Measurements from ENCODE around the gene OR8B4. TPM values are rescaled to one million over a fixed set of nuclear protein-coding genes. Genes with fewer than 3 reads are reported as not detected.

The OR8B4 gene
- total and polyA plus RNA-seq, 2 experiments from 2014 or later = not detected

DNA sequence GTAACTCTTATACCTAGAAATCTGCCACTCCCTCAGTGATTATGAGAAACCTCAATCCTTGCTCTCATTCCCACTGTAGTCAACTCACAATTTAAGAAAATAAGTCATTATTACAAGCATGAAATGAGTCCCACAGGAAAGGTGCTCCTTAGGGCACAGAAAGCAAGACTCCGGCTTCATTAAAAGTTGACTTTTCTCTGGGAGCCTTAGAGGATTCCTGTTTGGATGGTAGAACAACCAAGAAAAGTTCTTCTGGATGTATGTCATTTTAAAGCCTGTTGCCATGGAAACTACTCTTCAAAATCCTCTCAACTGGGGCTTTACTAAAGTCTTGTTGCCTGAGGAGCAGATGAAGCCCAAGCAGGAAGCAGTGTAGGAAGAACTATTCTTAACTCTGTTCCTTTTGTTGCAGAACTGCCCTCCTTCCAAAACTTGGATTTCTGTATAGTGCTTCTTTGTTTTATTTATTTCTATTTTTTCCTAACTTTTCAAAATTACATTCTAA lies 21.0 kb upstream of the OR8B4 start, which contains the start of gene OR8B8 (continued):
- TF ChIP-seq ZNF462 (CRISPR knock-in tag; IDR thresholded peaks at IDR 0.05) (no peak), EZH2 (IDR thresholded peaks at IDR 0.05; ENCODE audit: low read depth, unreplicated experiment) (no peak)

DNA sequence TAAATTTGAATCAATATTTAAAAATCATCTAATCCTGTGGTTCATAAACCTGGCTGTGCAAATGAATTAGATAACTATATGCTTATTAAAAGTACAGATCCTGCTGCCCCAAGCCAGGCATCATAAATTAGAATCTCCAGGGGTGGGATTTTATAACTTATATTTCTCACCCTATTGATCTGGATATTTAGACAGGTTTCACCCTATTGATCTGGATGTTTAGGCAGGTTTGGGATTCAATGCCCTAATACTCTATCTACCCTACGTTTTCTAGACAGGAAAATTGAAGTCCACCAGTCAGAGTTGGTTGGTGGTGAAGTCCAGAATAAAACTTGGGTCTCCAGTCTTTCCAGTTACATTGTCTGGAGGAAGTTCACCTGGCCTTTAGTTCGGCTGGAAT lies 18.2 kb upstream of the OR8B4 start:
- H3K4me1 Mint-ChIP-seq = no peaks in the 10 kb centered on the region
- no peak for DNase-seq (ENCODE audit: low spot score)
- no peaks in the 10 kb centered on the region for H3K27me3 ChIP-seq (ENCODE audit: insufficient read depth)
- H4K20me1 ChIP-seq (replicated peaks; ENCODE audit: insufficient read depth) = no peaks in the 10 kb centered on the region
- H3K4me3 Mint-ChIP-seq = no peak overlapping the region
- peaks cover 9% of the 10 kb centered on the region for H3K9me2 ChIP-seq (ENCODE audit: insufficient read depth)
- H3F3A ChIP-seq (replicated peaks; ENCODE audit: low read depth) = no peaks in the 10 kb centered on the region
- no peaks in the 10 kb centered on the region for H3K36me3 ChIP-seq (ENCODE audit: insufficient read depth)
- H2AFZ ChIP-seq = no peak overlapping the region
- no peak for ATAC-seq
- H3K36me3 Mint-ChIP-seq (ENCODE audit: low read depth) = no peaks in the 10 kb centered on the region
- no peak overlapping the region for H3K4me3 ChIP-seq
- no peak overlapping the region for H3K27ac ChIP-seq (ENCODE audit: low read depth)
- peaks cover 1% of the 10 kb centered on the region for H3K27me3 Mint-ChIP-seq (ENCODE audit: insufficient read depth, low read depth, poor library complexity)
- no peaks in the 10 kb centered on the region for H3K4me1 ChIP-seq (ENCODE audit: insufficient read depth)
- H3K79me2 ChIP-seq (replicated peaks; ENCODE audit: insufficient read depth) = no peaks in the 10 kb centered on the region
- no peak for TF ChIP-seq CREB1 (CRISPR knock-in tag; IDR thresholded peaks at IDR 0.05; ENCODE audit: low read depth)
- TF ChIP-seq CTCF (conservative IDR thresholded peaks at IDR 0.05; ENCODE audit: low read depth in 2 of 2) = no peak
- no peaks in the 10 kb centered on the region for H3K9me3 Mint-ChIP-seq
- H3K27ac Mint-ChIP-seq = no peak overlapping the region; the same call in 1 of the 2 replicates
- no peak overlapping the region for H3K4me2 ChIP-seq
